Tongue (tissue), 2 donors: ENCODE measurements around the gene GPR158. TPM values are rescaled to one million over a fixed set of nuclear protein-coding genes. Genes with fewer than 3 reads are reported as not detected.

ENCODE experiments used
- DNase-seq: peaks from one replicate; pipeline ENCODE4 v3.0.0-alpha.2; 2015
- total RNA-seq: library from RNA; depleted of rRNA; stranded (reverse); fragments of >200 nt; gene quantifications from one replicate; pipeline ENCODE4 v1.2.3, GENCODE V29; 2014

Gene GPR158
- total RNA-seq, 1 donor from 2014 or later: 0.10 TPM

DNA sequence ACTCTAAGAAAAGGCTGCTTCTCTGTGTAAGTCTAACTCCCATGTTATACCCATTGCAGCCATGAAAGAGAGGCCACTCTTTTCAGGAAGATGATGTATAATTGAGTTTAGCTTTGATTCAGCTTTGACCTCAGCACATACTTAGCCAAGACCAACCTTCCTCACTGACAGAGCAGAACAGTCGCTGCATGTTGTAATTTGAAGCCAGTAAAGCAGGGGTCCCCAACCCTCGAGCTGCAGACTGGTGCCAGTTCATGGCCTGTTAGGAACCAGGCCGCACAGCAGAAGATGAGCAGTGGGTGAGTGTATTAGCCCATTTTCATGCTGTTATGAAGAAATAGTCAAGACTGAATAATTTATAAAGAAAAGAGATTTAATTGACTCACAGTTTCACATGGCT lies 223.9 kb downstream of the GPR158 start:
- no peak for DNase-seq

DNA sequence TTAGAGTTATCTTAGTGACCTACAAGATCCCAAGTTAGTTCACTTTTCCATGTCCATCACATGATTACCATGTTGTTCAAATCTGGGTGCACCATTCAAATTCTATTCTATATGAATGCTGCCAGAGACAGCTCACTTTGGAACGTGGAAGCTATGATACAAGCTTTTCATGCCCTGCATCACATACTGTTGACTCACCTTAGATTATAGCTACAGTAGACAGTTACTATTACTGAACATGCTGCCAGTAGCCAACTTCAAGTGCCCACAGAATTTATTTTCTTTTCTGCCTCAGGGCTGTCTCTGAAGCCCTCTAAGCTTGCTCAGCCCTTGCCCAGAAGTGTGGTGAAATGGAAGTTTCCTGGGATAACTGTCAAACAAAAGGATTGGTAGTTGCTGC lies 231.1 kb downstream of the GPR158 start:
- DNase-seq: no peak

DNA sequence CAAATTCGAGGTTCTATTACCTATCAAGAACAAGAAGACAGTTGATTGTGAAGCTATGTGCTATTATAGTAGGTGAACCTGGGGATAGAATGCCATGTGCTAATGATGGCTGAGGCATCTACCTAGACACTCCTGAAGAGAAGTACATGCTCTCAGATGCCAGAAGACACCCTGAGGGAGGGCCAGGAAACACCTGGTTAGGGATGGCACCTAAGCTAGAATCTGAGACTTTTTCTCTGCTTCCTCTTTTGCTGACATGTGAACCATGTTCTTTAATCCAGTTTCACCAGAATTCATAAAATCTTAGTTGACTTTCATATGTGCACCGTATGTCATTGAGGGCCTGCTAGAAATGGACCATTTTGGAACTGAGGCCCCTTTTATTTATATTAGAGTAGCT lies 242.8 kb downstream of the GPR158 start:
- no peak for DNase-seq

DNA sequence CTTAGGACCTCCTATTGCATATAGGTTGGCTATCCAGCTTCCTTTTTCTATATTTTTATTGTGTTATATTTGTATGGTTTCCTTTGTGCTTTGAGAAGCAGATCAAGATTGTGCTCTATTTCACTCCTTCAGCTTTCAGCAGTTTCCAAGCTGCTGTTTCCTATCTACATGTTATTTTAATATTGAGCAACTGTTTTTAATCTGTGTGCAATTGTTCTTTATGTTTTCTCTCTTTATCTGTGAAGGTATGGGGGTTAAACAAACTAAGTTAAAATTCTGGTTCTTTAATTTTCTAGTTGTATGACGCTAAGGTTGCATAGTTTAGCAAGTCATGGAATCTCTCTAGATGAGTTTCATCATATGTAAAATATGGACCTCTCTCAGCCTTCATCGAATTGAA lies 251.0 kb downstream of the GPR158 start:
- no peak for DNase-seq

DNA sequence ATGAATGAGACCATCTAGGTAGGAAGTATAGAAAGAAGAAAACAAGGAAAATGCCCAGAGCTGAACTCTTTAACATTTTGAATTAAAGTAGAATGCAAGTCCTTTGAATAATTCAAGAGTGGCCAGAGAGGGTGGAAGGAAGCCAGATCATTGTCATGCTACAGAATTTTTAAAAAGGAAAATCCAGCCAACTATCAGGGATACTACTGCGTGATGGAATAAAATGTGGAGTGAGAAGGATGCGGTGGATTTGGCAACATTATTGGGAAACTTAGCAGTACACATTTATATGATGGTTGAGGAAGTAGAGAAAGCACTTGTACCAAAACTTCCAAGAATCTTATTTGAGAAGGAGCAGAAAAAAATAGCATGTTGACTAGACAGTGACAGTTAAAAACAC lies 261.6 kb downstream of the GPR158 start:
- no peak for DNase-seq

DNA sequence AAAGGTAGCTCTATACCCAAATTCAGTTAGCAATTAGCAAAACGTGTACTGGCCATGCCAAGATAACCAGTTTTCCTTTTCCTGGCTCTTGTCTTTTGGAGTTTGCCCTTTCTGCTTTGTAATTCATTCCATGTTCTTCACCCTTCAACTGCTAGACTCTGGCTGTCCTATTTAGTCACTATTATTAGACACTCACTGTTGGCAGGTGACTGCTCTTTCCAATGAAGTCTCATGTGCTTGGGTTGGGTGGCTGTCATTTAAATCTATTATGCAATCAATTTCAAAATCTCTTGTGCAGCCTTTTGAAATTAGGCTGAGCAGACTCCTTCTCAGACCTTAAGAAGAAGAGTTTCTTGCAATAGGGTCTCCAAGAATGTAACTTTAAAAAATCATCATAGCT lies 266.5 kb downstream of the GPR158 start:
- DNase-seq: no peak

DNA sequence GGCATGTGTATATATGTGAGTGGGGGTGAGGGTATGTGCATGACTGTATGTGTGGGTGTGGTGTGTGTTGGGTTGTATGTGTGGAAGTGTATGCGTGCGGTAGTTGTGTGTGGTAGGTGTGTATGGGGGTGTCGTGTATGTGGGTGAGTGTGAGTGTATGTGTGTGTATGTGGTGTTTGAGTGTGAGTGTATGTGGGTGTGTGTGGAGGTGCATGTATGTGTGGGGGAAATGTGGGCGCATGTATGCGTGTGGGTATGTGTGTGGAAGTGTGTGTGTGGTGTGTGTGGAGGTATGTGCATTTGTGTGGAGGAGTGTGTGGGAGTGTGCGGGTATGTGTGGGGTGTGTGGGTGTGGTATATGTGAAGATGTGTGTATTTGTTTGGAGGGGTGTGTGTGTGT lies 269.5 kb downstream of the GPR158 start:
- no peak for DNase-seq

DNA sequence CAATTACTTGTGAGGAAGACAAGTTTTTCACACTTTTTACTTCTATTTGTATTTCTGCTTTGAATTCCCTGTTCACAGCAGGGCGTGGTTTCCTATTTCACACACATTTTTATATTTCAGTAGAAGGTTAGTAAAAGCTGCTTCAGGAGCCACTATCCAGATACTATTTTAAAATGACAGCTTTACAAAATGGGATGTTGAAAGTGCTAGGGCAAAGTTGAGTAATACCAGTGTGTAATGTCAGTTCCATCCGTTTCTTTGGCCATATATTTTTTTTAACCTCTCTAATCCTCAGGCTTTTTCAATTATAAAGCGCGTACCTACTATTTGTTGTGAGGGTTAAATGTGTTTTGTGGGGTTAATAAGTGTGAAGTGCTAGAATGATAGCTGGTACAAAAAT lies 276.6 kb downstream of the GPR158 start:
- DNase-seq: no peak

DNA sequence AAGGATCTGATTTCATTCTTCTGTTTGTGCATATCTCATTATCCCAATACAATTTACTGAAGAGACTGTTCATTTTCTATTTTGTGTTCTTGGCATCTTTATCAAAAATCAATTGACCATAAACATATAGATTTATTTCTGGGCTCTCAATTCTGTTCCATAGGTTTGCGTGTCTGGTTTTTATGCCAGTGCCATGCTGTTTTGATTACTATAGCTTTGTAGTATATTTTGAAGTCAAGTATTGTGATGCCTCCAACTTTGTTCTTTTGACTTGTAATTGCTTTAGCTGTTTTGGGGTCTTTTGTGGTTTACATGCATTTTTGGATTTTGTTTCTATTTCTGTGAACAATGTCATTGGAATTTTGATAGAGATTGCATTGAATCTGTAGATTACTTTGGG lies 278.8 kb downstream of the GPR158 start:
- no peak for DNase-seq

DNA sequence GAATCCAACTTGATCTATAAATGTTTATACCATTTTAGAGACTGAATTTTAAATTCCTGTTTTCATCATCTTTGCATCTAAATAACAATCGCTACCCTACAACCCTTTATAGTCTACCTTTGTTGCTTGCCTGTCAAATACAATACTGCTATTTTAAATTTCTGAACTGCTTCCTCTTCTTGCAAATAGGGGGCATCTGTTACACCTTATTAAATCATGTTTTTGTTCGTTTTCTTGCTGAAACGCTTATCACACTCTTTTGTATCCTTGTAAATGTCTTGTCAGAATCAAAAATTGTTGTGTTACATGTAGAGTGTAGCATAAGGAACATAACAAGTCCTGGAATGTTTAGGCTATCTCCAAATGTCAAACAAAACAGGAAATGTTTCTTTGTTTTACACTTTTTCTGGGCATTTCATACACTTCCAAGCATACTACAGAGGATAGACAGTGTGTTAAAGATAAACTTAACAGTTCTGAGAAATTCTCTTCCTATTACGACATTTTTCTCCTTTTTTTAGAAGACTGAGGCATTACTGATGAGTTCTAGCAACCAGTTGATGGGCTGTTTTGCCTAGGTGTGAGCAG lies 281.3 kb downstream of the GPR158 start:
- DNase-seq: no peak

DNA sequence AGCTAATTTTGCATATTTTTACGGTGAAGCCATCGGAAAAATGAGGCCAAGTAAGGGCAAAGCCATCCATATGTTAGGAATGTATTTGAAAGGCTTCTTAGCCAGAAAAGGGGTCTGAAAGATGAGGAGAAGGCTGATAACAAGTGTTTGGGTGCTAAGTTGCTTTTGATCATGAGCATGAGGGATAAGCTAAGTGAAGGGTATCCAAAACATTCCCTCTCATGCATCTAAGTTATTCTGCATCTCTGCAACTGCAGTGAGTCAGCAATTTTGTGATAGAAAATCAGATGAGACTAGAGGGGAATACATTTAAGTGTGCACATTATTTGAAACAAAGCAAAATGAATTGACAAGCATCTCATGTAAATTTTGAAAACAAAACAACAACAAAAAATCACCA lies 282.8 kb downstream of the GPR158 start:
- DNase-seq: no peak

DNA sequence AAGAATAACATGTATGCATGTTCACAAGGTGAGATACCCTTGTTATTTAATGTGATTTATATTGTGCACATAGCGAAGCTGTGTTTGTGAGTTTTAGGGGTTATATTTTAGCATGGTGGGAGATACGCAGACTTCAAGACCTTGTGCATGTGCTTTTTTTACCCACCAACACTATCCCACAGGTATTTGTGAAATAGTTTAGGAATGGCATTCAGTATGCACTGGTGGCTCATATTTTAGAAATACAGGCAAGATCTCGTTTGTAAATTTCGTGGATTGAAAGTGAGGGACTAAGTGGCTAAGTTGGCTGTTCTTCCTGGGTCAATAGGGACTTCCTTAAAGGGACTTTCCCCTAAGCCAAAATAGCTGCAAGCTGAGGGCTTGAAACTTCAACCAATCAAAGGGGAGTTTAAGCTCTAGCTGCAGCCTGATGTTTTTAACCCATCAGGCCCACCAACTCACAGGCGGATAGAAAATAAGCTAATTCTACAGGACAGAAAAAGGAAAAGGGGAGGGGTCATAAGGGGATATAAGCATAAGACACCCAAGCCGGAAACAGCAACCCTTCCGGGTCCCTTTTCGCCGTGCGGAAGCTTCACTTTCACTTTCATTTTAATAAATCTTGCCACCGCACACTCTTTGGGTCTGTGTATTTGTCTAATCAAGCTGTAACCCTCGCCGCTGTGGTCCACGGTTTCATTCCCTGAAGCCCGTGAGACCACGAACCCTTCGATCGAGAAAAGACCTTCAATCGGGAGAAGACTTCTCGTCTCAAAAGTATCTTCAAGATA lies 291.0 kb downstream of the GPR158 start:
- DNase-seq: no peak

DNA sequence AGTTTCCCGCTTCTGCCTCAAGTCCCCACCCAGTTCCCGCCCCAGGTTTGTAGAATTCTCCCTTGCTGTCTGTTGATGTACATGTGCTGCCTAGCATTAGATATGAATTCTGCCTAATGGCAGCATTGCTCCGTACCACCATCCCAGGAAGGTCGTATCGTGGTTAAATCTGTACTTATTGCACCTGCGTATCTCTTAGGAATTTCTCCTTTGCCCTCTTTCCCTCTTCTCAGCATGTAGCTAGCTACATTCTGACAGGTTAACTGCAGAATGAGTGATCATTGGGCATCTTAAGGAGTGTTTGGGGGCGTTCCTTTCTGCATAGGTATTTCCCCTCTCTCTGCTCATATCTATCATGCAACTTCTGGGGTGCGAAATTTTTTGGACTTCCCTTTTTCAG lies 293.1 kb downstream of the GPR158 start:
- no peak for DNase-seq

DNA sequence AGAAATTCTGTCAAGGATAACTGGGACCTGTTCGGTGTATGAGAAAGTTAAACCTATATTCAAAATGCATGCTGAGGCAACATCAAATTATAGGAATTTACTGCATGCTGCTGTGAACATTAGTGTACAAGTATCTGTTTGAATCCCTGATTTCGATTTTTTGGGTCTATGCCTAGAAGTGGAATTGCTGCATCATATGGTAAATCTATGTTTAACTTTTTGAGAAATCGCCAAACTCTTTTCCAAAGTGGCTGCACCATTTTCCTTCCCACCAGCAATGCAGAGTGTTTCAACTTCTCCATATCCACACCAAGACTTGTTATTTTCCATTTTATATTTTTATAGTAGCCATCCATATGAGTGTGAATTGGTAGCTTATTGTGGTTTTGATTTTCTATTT lies 306.7 kb downstream of the GPR158 start:
- DNase-seq: no peak

DNA sequence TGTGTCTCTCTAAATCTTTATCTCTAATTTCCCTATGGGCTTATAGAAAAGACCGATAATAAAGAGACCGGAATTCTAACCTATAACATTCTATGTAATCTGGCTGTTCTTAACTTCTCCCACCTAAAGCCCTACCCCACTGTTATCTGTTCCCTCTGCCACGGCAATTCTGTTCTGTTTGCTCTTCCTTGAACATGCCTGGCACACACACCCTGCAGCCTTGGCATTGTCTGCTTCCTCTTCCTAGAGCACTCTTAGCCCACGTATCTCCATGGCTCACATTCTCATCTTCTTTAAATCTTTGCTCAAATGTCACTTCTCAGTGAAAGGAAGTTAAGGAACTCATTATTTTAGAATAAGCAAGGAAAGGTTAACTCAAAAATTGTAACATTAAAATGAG lies 309.2 kb downstream of the GPR158 start:
- DNase-seq: no peak

DNA sequence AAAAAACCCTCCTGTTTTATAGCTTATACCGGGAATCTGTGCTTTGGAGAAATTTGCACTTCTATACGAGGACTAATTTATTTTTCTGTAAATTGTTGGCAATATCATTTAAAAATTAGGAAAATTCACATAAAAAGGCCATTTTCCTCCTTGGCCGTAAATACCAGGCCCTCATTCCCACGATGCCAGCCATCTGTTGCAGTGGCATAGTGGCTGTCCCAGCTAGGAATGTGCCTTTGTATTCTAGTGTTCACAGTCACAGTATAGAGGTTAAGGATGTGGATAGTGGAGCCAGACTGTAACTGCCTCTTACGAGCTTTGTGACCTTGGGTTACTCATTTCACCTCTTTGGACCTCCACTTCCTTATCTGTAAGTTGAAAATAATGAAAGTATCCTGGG lies 312.5 kb downstream of the GPR158 start:
- DNase-seq: no peak

DNA sequence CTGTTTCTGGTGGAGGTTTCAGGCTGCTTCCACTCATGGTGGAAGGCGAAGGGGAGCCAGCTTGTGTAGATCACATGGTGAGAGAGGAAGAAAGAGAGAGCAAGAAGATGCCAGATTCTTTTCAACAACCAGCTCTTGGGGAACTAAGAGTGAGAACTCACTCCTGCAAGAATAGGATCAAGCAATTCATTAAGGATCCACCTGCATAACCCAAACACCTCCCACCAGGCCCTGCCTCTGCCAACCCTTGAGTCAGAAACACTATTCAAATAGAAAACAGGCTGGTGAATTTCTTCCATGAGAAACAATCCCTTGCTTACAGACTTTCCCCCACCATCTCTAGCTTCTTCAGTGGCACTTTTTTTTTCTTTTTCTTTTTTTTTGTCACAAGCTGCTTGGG lies 317.2 kb downstream of the GPR158 start:
- no peak for DNase-seq

DNA sequence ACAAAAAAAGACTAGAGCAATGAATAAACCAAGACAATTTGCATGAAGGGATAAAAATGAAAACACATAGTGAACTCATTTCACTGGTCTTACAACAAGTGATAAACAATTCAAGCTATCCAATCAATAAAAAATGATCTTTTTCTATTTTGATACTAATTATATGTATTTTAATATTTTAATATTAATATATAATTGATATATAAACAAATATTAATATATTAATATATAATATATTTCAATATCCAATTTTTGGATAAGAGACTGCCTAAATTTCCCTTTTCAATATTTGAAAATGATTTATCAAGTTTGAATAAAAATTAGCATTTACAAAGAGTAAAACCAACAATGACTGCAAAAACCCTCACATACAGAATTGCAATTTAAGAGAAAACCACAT lies 317.9 kb downstream of the GPR158 start:
- DNase-seq: no peak

DNA sequence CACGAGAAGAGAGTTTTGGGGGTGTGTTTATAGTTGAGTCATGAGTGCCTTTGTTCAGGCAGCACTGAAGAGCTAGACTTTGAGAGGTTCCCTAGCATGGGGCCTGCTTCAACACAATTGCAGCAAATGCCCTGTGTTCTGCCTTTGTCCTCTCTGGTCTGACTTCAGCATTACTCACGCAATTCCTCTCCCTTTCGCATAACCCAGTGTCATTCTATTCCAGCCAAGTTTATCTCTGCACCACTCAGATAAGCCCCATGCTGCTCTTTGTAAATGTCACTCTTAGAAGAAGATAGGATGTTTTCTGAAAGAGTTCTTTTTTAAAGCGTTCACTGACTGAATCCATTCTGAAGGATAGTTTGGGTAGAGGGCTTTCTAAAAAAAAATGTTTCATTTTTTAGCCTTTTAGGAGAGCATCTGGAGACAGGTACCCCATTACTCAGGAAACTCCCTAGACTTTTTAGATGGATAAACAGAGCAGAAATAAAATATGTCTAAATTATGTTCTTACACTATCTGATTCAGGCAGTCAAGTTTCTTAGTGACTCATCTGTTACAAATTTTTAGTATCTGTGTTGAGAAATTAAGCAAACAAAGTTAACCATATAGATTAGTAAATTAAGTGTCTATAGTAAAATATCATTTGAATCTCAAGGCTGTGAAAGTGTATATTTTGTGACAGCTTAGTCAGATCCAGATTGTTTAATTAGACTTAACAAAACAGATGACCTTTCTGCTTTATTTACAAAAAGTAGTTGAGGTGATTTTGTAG lies 318.5 kb downstream of the GPR158 start:
- no peak for DNase-seq

DNA sequence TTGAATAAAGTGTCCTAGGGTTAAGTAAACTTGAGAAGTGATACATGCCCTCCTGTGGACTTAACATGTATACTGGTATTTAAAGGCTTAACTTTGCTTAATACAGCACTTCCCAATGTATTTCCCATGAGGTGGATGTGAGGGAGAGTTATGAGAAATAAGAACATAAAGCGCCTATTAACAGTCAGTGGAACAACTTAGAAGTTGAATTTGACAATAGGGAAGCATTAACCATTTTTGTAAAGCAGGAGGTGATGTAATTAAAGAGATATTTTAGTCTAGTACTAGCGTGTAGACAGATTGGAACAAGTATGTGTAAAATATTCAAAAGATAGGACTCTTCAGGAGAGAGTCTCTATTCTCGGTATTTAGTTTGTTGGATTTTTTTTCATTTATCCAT lies 322.4 kb downstream of the GPR158 start:
- DNase-seq: no peak

DNA sequence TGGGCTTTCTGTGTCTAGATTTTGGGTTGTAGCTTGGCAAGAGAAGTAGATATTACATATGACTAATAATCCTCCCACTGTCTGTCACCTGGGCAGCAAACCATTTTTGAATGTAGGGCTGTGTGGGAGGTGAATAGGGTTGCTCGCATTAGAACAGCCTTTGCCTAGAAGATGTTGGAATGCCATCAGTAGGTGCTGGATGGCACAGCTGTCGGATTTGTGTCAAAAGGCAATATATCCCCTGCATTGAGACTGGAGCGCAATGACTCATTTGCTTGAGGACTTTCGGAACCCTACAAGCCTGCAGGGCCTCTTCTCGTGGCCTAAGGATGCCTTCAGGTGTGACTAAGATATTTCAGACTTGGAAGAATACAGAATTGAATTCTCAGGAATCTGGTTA lies 323.8 kb downstream of the GPR158 start:
- DNase-seq: no peak

DNA sequence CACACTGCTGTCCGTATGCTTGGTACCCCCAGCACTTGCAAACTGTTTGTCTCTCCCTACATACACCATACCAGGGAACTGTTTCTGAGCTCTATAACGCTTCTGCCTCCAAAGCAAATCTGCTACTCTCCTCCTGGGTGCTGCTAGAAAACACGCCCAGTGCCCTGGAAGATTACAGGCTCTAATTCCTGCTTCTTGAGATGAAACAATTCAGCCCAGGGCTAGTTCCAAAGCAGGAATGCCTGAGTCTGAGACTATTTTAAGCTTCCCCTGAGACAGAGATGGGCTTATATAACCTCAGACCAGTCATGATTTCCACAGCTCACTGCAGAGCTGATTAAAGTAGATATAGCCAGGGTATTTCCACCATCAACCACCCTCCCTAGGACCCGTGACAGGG lies 327.1 kb downstream of the GPR158 start:
- no peak for DNase-seq

DNA sequence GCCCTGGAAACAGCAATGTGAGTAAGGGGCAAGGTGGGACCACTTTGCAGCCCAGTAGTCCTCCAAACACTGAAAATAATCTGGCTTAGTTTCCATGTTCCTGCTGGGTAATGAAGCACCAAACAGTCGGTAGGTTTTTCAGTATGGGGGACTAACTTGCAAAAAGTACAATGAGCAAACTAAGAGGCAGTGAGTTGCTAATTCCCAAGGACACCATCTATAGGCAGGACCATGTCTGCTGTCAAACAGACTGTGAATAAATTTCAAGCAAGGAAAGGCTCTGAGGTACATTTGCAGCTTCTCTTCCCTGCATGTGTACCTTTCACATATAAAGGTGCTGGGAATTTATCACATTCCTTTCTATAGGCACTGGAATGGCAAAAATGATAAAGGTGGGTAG lies 327.7 kb downstream of the GPR158 start:
- DNase-seq: no peak

DNA sequence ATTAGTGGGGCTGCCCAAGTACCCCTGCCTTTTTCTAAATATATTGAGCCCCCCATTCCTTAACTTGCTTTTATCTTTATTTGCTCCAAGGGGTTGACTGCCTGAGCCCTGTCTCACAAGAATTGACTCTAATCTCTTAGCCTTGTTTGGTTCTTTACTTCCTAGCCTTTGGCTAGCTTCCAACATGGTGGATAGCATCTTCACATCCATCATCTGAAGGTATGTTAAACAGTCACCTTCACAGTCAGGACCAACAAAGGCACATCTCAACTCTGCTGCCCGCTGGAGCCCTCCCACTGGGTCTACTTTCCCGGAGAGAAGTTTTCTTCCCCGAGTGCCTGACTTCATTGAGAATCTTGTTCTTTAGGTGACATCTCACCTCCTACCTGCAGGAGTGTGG lies 329.5 kb downstream of the GPR158 start:
- DNase-seq: no peak
